ENCODE results near the gene CALR3.

- TF ChIP-seq, protein P1, sequence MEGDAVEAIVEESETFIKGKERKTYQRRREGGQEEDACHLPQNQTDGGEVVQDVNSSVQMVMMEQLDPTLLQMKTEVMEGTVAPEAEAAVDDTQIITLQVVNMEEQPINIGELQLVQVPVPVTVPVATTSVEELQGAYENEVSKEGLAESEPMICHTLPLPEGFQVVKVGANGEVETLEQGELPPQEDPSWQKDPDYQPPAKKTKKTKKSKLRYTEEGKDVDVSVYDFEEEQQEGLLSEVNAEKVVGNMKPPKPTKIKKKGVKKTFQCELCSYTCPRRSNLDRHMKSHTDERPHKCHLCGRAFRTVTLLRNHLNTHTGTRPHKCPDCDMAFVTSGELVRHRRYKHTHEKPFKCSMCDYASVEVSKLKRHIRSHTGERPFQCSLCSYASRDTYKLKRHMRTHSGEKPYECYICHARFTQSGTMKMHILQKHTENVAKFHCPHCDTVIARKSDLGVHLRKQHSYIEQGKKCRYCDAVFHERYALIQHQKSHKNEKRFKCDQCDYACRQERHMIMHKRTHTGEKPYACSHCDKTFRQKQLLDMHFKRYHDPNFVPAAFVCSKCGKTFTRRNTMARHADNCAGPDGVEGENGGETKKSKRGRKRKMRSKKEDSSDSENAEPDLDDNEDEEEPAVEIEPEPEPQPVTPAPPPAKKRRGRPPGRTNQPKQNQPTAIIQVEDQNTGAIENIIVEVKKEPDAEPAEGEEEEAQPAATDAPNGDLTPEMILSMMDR (IDR thresholded peaks at IDR 0.05; ENCODE audit: poor library complexity): no peak
- TF ChIP-seq EZH2 (IDR thresholded peaks at IDR 0.05; ENCODE audit: borderline replicate concordance): no peak
- no peak for TF ChIP-seq EZH2phosphoT487 (IDR thresholded peaks at IDR 0.05; ENCODE audit: low read depth, severe bottlenecking, unreplicated experiment)
Measured at GRCh38 chr19:16525751-16526481, 29.9 kb upstream of the CALR3 start.
